OCI-M2 (cell line): ENCODE measurements around the gene KLHL42.
"Not testable (repeated sequence)": the region's sequence is repeated elsewhere in the genome, so short reads cannot be mapped to it uniquely, and the experiment has no call there.

Experiments
- DNase-seq: peaks from one replicate; lab custom pipeline; 2025; ENCODE audit not compliant: unreplicated experiment; lab: John Stamatoyannopoulos, UW

KLHL42 gene

DNA sequence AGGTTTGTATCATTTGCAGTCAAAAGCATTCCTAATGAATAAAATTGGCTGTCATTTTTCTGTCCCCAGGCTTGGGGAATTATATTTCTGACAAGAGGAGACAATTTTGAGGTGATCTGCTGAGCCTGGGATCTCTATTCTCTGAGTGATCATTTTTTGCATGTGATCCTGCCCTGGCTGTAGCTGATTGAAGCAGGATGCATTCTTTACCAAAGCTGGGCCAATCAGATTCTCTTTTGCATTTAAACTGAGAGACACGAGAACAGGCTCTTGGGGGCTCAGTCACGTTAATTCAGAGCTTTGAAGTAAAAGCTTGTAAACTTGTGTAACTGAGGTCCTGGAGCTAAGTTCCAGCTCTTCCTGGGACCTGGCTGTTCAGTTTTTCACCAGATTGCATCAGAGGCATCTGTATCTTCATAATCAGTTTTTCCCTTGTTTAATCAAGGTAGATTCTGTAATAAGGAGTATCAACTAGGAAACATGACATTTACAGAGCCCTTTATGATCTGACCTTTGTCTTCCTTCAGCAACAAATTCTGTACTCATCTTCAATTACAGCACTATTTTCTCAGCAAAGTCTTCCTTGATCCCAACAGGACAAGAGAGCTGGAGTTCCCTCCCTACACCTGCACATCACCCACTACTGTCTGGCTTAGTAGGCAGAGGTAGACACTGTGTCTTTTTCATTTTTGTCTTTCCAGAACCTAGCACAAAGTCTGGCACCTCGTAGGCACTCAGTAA is 35.0 kb downstream of the KLHL42 start:
- no peak for DNase-seq

DNA sequence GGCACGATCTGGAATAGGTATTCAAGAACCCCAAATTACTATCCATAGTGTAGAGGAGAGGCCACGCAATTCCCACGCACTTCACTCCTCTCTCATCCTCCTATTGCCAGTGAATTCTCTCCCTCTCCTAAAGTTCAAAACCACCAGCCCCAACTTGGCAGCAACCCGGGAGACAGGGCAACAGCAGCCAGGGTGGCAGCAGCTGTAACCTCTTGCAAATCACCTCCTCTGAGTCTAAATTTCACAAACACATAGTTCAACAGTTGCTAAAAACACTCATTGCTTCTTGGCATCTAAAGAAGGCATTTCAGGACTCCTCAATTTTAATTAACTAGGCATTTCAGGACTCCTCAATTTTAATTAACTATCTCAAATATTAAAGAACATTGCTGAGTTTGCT is 37.7 kb downstream of the KLHL42 start:
- no peak for DNase-seq

DNA sequence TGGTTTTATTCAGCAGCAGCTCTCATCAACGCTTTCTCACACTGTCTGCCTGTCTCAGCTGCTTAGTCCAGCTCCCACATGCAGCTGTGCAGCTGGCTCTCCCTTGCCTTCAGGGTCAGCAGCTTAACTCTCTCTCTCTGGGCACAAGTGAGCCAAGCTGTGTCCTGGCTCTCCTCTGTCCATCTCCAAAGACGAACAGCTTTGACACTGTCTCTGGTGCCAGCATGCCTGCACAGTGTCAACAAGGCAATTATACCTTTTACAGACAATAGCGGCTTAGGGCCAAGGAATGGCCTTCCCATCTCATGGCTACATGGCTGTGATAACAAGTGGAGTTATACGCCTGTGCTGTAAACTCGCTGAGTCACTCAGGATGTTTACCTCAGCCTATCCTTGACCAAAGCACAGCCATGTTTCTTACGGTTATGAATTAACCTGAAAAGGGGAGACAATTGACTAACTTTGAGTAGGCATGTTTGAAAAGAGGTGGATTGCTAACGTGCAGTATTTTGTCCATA is 38.4 kb downstream of the KLHL42 start:
- DNase-seq: no peak

DNA sequence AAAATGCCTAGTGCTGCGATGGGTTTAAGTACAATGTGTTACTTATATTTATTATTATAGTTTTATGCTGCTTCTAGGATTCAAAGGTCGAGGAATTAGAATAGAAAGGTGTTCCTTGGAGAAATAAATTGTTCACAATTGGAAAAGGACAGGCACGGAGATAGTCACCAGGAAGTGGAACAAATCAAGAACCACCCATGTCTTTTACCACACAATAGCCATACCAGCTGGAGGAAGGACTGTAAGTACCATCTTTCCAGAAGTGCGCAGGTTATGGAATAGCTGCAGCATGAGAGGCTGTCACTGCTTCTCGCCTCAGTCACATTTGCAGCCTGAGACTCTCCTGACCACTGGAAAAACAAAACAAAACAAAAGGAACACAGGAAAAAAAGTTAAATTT is 40.5 kb downstream of the KLHL42 start:
- DNase-seq: no peak

DNA sequence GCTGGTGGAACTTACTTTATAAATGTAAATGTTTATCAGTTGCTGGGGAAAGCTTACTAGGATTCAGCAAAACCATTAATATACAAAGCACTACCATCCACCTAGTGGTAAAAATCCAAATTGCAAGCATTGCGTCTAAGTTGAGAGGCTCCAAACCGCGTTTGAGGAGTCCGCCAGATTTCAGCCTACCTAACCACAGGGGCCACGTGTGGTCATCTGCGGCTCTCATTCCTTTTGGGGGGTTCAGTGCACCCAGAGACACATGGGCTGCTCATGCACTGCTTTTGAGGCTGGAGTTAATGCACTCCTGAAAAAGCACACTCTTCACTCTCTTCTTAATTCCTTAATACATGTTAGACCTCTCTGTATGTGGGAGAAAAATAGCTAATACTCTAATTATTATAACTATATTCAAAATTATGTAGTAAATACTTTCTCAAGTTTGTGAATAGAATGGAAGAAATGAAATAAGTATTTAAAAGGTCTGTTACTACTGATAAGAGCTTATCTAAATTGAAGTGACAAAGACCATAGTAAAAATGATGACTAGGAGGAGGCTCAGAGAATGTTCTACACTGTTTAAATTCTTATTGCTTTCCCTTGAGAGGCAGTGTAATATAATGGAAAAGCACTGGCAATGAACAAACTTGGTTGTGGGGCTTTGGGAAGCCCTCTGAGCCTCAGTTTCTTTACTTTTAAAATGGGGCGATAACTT is 41.4 kb downstream of the KLHL42 start:
- no peak for DNase-seq

DNA sequence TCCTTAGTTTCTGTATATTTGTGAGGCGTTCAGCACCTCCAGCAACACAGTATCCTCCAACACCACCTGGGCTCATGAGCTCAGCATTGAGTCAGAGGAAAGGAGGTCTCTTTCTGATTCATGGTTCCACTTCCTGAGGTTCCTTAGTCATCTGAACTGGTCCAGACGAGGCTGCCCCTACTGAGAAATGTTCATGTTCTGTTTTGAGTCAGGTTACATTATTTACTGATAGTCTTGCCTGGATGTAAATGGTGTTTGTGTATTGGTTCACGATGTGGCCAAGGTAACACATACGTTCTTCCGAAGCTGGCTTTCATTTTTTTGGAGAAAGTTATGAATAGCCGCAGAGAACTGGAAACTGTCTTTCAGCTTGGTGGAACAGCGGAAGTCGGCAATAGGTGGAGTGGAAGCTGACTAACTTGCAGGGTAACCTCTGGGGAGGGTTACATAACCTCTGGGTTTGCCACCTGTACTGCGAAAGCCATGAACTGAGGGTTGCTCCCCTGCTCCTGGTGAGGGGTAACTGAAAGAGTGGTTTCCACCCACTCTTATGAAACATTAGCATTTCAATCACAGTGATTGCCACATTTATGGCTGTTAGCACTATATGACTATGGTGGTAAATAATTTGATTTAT is 42.2 kb downstream of the KLHL42 start:
- no peak for DNase-seq

DNA sequence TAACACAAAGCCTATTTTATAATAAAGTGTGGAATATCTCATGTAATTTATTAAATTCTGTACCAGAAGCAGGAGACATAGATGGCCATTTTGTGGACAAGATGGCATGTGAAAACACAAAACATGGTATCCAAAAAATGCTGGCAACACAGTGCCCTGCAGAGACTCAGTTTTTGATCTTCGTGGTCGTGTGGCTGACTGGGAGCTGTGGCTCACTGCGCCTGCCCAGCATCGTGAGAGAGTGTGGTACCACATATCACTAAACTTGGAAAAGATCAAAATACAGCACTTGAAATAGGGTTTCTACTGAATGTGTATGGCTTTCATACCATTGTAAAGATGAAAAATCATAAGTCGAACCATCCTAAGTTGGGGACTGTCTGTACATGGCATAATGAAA is 43.0 kb downstream of the KLHL42 start:
- DNase-seq: no peak

DNA sequence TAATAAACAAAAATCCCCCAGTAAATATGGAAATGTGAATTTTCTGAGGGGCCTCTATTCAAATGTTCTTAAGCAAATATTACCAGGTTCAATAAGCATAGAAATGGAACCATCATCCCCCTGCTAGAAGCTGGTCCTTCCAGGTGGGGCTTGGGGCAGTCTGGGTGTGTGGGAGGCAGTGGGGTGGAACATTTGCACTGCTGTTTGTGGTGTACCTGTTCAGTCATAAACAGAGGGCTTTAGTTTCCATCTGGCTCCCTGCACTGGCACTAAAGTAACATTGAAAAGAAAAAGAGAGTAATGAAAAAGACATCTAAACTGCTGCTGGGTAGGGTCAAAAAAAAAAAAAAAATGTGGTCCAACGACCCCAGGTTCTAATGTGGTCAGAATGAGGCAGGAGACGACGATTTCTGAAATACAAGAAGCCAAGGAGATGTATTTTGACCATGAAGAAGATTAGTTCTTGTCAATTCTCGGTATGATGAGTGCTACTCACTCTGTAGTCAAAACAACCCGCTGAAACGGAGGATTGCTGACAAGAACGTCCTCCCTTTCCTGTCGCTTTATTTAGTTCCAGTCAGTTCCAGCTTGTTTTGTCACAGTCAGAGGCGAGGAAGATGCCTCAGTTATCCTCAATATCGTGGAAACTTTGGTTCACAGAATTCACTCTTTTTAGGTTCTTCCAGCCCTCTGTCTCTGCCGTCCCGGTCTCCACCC is 44.3 kb downstream of the KLHL42 start:
- DNase-seq: no peak

DNA sequence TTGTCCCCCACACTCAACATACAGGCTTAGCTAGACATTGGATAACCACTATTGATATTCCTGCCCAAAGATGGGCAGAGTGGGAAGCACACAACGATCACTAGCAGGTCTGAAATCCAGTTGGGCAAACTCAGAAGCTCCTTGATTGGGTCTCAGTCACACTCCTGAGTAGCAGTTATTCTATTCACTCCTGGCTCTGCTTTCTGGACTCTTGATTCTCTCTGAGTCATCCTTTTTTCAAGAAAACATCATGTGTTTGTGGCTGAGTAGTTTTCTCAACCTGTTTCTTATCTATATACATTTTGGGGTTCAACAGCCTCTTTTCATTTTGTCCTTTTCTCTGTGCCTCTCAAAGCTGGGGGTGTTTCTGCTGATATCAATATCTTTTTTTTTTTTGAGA is 46.0 kb downstream of the KLHL42 start:
- no peak for DNase-seq

DNA sequence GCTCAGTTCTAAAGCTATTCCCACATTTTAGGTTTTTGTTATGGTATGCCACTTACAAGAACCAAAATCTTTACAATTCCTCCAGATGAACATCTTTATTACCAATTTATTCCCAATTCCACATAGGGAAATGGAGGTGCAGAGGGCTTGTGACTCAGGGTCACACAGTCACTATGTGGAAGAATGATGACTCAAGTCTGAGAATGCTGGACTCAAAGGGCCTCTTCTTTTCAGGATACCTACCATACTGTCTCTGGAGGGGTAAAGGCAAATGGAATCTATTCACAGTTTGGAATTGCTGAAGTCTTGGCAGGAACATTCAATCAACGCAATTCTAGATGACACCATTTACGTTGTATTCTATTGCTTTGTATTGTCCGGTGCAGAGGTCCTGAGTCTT is 48.2 kb downstream of the KLHL42 start:
- DNase-seq: no peak

DNA sequence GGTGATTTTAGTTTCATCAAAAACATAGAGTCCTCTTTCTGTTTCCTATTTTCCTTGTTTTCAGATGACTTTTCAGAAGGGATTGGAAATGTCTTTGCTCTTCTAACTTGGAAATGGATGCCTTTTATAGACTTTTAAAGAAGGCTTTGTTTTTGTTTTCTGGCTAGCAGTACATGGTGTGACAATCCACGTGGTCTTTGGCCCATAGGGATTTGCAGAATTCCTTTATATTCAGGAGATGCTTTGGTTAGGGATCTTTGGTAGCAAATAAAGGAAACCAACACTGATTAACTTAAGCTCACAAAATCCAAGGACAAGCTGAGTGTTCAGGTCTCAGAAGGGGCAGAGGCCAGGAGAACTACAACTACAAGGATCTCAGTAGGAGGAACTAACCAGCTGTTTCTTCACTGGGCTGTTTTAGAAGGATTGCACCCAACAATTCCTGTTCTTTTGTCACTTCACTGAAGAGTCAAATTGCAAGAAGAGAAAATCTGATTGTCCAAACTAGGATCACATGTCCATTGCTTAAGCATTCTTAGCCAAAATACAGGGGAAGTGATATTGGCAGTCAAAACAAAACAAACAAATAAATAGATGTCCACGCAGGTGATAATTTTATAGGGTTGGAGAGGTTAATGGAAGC is 58.6 kb downstream of the KLHL42 start:
- DNase-seq: no peak

DNA sequence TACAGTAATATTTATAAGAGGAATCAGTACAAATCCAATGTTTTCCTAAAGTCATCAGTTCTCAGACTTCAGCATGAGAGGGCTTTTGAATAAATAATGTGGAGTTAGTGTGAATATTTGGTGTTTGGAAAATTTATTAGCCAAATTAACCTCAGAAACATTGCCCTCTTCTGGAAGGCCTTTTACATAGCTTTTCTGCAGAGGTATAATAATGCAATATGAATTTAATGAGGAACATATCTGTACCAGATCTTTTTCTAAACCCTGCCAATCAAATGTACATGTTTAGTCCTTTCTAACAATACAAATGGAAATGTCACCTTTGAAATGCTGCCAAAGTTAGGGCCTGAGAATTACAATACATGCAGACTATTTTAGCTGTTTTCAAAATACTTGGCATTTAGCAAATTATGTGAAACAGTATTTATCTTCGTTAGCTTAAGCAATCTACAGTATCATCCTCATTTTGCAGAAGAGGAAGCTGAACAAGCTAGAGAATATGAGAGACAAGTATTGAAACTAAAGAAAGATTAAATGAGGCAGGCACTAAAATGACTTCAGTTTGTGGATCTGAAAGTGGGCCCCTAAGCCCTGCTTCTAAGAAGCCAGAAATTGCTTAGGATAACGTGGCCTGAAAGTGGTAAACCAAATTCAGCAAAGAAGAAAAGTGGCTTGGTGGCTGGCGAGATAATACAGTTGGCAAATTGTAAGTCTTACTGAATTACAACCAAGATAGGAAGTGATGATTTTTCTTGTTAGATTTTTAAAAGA is 60.4 kb downstream of the KLHL42 start:
- no peak for DNase-seq

DNA sequence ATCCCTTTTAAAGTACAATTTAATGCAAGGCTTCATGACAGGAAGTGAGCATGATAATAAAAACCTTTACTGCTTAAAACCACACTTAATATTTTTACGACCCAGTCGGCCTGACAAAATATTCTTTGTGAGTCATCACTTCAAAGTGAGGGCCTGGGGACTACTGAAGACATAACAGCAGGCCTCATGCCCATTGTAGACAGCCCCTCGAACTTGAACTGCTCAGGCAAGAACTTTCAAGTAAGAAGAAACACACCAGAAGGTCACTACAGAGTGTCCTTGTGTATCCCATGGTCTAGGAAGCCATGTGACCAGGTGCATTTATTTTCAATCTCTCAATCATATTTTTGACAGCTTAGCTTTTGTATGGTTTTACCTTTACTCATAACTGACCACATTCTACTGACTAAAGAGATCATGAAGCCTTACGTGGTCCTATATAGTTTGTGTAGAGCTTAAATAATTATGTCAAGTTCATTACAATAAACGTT is 61.4 kb downstream of the KLHL42 start:
- no peak for DNase-seq

DNA sequence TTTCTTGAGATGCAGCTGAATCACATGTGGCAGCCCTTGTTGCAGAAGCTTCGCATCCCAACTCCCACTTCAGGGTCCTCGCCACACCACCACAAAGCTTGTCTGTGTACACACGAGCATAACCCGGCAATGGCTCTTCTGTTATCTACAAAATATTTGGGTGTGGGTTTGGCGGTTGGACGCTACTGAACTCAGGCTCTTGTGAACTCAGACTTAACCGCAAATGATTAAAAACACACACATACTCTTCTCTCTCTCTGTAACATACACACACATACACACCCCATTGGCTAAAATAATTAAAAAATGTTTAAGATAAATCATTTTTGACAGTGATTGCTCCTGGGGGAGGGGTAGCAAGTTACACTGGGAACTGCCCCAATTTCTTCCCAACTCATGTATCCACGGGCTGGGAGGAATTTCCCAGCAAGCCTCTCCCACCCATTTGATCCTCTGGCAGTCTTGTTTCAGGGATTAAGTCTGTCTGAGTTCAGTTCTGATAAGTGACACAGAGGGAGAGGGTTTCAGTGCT is 63.7 kb downstream of the KLHL42 start:
- no peak for DNase-seq

DNA sequence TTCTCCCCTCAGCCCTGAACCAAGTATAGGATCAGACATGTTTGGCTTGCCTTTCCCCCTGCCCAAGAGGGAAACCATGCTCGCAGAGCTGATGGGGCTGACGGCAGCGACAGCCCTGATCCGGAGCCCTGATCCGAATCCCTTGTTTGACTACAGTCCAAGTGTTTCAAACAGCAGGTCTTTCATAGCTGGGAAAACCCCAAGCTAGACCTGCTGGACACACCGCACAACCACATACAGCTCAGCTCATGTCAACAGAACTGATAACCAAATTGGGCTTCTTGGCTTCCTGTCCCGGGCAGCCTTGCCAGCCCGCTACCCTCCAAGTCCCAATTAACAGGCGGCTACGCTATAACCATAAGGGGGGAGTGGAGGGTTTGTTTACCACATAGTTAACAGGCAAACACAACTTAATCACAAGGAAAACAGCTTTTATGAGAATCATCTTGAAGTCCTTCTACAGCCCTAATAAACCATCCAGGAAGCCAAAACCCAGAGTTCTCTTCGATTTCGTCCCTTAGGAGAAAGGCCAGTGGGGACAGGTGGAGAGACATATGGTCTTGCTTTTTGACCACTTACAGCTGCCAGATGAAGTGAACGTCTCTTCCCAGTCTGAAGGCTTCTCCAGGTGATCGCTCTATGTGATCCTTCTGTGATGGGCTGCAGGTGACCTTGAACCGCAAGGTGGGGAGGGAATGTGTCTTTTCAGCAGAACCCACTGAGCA is 64.5 kb downstream of the KLHL42 start:
- no peak for DNase-seq

DNA sequence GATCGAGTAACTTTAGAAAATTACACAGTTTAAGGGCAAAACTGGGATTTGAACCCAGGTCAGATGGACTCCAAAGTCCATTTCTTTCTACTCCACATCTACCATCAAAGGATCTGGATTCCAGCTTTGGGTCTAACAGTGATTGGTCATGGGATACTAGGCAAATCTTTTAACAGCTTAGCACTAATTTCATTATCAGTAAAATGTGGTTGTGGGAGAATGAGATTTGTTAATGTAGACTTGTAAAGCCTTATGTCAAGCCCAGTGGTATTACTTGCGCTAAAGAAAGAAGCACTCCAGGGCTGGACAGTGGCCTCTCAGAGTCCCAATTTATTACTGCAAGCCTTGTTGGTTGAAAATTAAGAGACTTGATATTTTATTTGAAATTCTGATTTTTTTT is 65.2 kb downstream of the KLHL42 start:
- no peak for DNase-seq

DNA sequence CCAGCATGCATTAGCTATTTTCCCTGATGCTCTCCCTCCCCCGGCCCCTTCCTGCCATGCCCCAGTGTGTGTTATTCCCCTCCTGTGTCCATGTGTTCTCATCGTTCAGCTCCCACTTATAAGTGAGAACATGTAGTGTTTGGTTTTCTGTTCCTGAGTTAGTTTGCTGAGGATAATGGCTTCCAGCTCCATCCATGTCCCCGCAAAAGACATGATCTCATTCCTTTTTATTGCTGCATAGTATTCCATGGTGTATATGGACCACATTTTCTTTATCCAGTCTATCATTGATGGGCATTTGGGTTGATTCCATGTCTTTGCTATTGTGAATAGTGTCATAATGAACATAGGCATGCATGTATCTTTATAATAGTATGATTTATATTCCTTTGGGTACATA is 65.7 kb downstream of the KLHL42 start:
- DNase-seq: not testable (repeated sequence)

DNA sequence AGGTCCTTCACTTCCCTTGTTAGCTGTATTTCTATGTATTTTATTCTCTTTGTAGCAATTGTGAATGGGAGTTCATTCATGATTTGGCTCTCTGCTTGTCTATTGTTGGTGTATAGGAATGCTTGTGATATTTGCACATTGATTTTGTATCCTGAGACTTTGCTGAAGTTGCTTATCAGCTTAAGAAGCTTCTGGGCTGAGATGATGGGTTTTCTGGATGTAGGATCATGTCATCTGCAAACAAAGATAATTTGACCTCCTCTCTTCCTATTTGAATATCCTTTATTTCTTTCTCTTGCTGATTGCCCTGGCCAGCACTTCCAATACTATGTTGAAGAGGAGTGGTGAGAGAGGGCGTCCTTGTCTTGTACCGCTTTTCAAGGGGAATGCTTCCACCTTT is 67.3 kb downstream of the KLHL42 start:
- not testable (repeated sequence) for DNase-seq

DNA sequence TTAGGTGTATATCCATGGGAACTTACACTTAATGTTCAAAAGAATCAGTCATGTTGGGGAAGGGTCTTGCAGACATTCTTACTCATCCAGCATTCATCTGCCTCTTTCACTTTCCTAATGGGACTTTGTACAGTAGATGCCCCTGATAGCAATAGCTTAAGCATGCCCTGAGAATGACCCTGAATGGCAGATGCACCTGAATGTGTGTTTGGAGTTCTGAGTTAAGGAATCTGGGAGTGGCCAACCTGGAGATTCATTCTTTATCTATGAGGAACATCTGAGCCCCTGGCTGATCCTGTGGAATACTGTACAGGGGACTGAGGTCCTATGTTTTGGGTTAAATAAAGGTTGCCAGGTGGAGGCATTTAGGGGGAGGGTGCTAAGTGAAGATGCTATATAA is 71.3 kb downstream of the KLHL42 start:
- DNase-seq: no peak
